CD4-positive, alpha-beta T cell (primary cell): ENCODE measurements around the gene RASGRP4. TPM values are rescaled to one million over a fixed set of nuclear protein-coding genes. Genes with fewer than 3 reads are reported as not detected.

Source experiments
- ATAC-seq: fragments of 200-7000 bp; cut with Tn5 transposase; one replicate; pipeline ENCODE4 v1.10.0; 2022; ENCODE audit warnings: mild to moderate bottlenecking; ENCODE audit not compliant: poor library complexity
- CTCF ChIA-PET: fragments of 350-600 bp; sonication (Branson Sonifier 250); formaldehyde crosslinking; loops from one replicate; lab custom pipeline; 2021; ENCODE audit warnings: antibody characterized with exemption, inconsistent platforms; lab: Charles Lee
- POLR2A ChIA-PET: fragments of 350-600 bp; sonication (Branson Sonifier 250); formaldehyde crosslinking; loops from one replicate; lab custom pipeline; 2021; ENCODE audit warnings: antibody characterized with exemption, inconsistent platforms; lab: Charles Lee
- DNase-seq, 14 experiments: peaks; one replicate each; pipeline ENCODE4 v3.0.0-alpha.2; 2013 to 2020; ENCODE audit warnings: mixed read lengths in 2 of 14
- H3K27ac ChIP-seq, 2 donors: one replicate each; pipeline versions ENCODE4 v1.5.1 to v1.7.0; 2013; ENCODE audit warnings: low read length in 2 of 2, low read depth in 1 of 2, mild to moderate bottlenecking in 1 of 2
- H3K27me3 ChIP-seq, 2 experiments: 1 replicate in 1 of 2; 2 replicates in 1 of 2; pipeline versions ENCODE4 v1.6.1 to v1.7.0; 2013; ENCODE audit warnings: low read length in 2 of 2, control low read depth in 1 of 2, mild to moderate bottlenecking in 1 of 2, moderate library complexity in 1 of 2; ENCODE audit not compliant: insufficient read depth in 2 of 2, control insufficient read depth in 1 of 2
- H3K36me3 ChIP-seq: one replicate; pipeline ENCODE4 v1.6.1; 2013; ENCODE audit warnings: low read length, control low read depth; ENCODE audit not compliant: insufficient read depth
- H3K4me1 ChIP-seq: one replicate; pipeline ENCODE4 v1.6.1; 2013; ENCODE audit warnings: low read length, control low read depth; ENCODE audit not compliant: insufficient read depth
- H3K4me3 ChIP-seq: one replicate; pipeline ENCODE4 v1.5.1; 2013; ENCODE audit warnings: mild to moderate bottlenecking, low read length, moderate library complexity
- H3K9me3 ChIP-seq, 2 experiments: 1 replicate in 1 of 2; 2 replicates in 1 of 2; pipeline versions ENCODE4 v1.6.1 to v1.7.0; 2013; ENCODE audit warnings: low read length in 2 of 2, mild to moderate bottlenecking in 2 of 2, control low read depth in 1 of 2, moderate library complexity in 1 of 2; ENCODE audit not compliant: control insufficient read depth in 1 of 2, insufficient read depth in 1 of 2
- H3K27ac Mint-ChIP-seq: one replicate; pipeline ENCODE4 v1.8.0; 2020; ENCODE audit warnings: mixed read lengths
- H3K27me3 Mint-ChIP-seq: one replicate; pipeline ENCODE4 v1.8.0; 2021; ENCODE audit warnings: mixed read lengths
- H3K36me3 Mint-ChIP-seq: one replicate; pipeline ENCODE4 v1.8.0; 2021; ENCODE audit warnings: low read depth, mixed read lengths
- H3K4me1 Mint-ChIP-seq: one replicate; pipeline ENCODE4 v1.8.0; 2021; ENCODE audit warnings: low read depth, mixed read lengths
- H3K4me3 Mint-ChIP-seq: one replicate; pipeline ENCODE4 v1.8.0; 2020; ENCODE audit warnings: mild to moderate bottlenecking, mixed read lengths
- H3K9me3 Mint-ChIP-seq: one replicate; pipeline ENCODE4 v1.8.0; 2020; ENCODE audit warnings: mixed read lengths
- CTCF ChIP-seq: fragments of 200-600 bp; IDR thresholded peaks from one replicate; pipeline ENCODE4 v1.8.0; 2022; ENCODE audit warnings: antibody characterized with exemption, mild to moderate bottlenecking
- intact Hi-C, 2 experiments: fragments of 100-400 bp; cut with DNase I in 1 of 2; cut with micrococcal nuclease in 1 of 2; formaldehyde crosslinking; loops; one replicate each; pipeline versions ENCODE4 v1.15.1 to v1.9.0; 2023 to 2025; cut with DNase I, micrococcal nuclease
- total RNA-seq, 174 experiments: library from RNA in 2 of 174; stranded (reverse) in 2 of 174; gene quantifications; one replicate each; pipeline ENCODE4 v1.2.3 and lab custom pipeline; 2021 to 2026

Gene RASGRP4
- total RNA-seq, 2 experiments from 2014 or later: 0.30 to 0.45 TPM

DNA sequence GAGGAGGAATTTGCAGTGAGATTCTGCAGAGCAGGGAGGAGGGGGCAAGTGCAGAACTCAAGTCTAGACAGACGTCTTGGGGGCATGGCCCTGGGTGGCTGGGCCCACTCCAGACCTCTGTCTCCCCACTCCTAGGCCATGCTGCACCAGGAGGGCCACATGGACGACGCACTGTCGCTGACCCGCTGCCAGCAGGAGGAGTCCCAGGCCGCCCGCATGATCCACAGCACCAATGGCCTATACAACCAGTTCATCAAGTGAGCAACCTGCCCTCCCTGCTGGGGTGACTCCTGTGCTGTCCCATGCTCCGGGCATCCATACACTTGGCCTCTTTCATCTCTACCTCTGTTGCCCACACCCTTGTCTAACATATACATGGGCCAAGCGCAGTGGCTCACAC is 25.6 kb upstream of the RASGRP4 start:
- no peak for TF ChIP-seq CTCF

GRCh38 chr19:38451036-38451435 is 25.0 kb upstream of the RASGRP4 start:
- no peak overlapping the region for H3K27ac Mint-ChIP-seq
- H3K4me1 ChIP-seq: no peaks in the 10 kb centered on the region
- H3K27me3 ChIP-seq: no peaks in the 10 kb centered on the region
- TF ChIP-seq CTCF: no peak
- H3K4me3 ChIP-seq: no peak overlapping the region
- ChIA-PET CTCF (no interaction called here), POLR2A (no interaction called here)
- DNase-seq (no peak), ATAC-seq (no peak)
- intact Hi-C loops: no loop called here
- peaks cover 0 to 8% of the 10 kb centered on the region in 2 experiments for H3K9me3 ChIP-seq
- H3K27me3 Mint-ChIP-seq: peaks cover 5% of the 10 kb centered on the region
- H3K4me3 Mint-ChIP-seq: no peak overlapping the region
- H3K36me3 Mint-ChIP-seq: no peaks in the 10 kb centered on the region
- no peak overlapping the region for H3K27ac ChIP-seq
- H3K36me3 ChIP-seq: no peaks in the 10 kb centered on the region
- H3K4me1 Mint-ChIP-seq: no peaks in the 10 kb centered on the region
- peaks cover 3% of the 10 kb centered on the region for H3K9me3 Mint-ChIP-seq

More for the DNA sequence above, 25.6 kb upstream of the RASGRP4 start:
- Mint-ChIP-seq H3K4me1 (no peaks in the 10 kb centered on the region), H3K9me3 (peaks cover 3% of the 10 kb centered on the region), H3K27me3 (peaks cover 5% of the 10 kb centered on the region), H3K27ac (no peak overlapping the region), H3K36me3 (no peaks in the 10 kb centered on the region), H3K4me3 (no peak overlapping the region)
- CTCF ChIA-PET: no interaction called here
- no peak for ATAC-seq
- Histone ChIP-seq H3K27ac (no peak overlapping the region), H3K9me3 (peaks cover 0 to 8% of the 10 kb centered on the region in 2 experiments), H3K4me1 (no peaks in the 10 kb centered on the region), H3K36me3 (no peaks in the 10 kb centered on the region), H3K4me3 (no peak overlapping the region), H3K27me3 (no peaks in the 10 kb centered on the region)
- intact Hi-C loops: no loop called here
- no peak for DNase-seq
- POLR2A ChIA-PET: no interaction called here

DNA sequence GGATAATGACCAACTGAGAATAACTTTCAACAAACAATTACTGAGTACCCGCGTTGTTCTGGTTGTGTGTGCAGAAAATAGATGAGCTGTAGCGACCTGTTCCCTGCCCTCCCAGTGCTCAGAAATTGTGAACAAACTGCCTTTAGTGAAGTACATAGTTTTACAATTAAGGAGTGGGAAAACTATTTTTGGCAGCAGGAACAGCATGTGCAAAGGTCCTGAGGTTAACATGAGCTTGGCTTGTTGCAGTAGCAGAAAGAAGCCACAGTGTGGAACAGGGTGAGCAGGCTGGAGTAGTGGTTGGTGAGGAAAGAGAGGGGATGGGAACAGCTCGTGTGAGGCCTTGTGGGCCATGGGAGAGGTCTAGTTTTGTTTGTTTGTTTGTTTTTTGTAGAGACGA is 23.5 kb upstream of the RASGRP4 start:
- no peak for TF ChIP-seq CTCF
- no peaks in the 10 kb centered on the region for H3K36me3 ChIP-seq
- CTCF ChIA-PET: no interaction called here

More for the DNA sequence above, 23.5 kb upstream of the RASGRP4 start:
- intact Hi-C loops: no loop called here
- POLR2A ChIA-PET: no interaction called here
- DNase-seq (no peak), ATAC-seq (no peak)
- Histone ChIP-seq H3K27me3 (no peaks in the 10 kb centered on the region), H3K27ac (no peak overlapping the region), H3K9me3 (peaks cover 0 to 8% of the 10 kb centered on the region in 2 experiments), H3K4me1 (no peaks in the 10 kb centered on the region), H3K4me3 (no peak overlapping the region)
- H3K4me3 Mint-ChIP-seq: no peak overlapping the region
- H3K36me3 Mint-ChIP-seq: no peaks in the 10 kb centered on the region
- peaks cover 5% of the 10 kb centered on the region for H3K27me3 Mint-ChIP-seq
- peaks cover 3% of the 10 kb centered on the region for H3K9me3 Mint-ChIP-seq
- no peak overlapping the region for H3K27ac Mint-ChIP-seq
- no peaks in the 10 kb centered on the region for H3K4me1 Mint-ChIP-seq
